Measurements from ENCODE around the gene C9orf152.

C9orf152 gene

DNA sequence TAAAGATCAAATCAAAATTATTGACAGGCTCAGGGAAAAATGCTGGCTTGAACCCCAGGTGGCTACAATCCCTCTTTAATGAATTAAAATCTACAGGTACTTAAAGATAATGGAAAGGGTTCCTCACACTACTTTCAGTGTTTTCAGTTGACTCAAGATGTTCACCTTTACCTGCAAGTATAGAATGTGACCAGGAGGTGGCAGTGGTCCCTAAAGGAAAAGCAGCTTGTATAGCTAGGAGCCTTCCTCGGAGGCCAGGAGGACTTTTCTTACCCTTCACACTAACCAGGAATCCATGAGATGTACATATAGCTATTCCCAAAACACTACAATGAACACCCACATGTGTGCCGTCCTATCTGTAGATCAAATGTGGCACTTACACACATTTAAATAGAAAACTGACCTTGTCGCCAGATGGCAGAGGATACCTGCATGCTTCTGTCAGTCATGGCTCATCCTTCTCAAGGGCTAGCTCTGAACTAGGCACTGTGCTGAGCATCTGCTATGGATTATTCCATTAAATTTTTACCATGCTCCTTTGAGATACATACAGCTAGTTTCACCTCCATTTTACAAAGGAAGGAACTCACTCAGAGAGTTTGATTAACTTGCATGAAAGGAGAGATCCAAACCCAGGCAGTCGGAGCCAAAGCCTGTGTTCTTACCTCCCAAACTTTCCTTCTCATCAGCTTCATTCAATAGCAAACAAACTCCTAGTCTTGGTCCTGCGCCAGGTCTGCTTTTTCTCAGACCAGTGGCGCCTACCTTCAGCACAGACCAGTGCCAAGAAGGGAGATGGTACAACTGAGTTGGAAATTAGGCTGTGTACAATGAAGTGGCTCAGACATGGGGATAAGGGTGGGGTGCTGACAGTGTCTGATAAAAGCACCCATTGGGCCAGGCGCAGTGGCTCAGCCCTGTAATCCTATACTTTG lies 24.5 kb downstream of the C9orf152 start:
- DNase-seq (ENCODE audit: low read depth in 2 of 2): peak; percentile 10 to 18

DNA sequence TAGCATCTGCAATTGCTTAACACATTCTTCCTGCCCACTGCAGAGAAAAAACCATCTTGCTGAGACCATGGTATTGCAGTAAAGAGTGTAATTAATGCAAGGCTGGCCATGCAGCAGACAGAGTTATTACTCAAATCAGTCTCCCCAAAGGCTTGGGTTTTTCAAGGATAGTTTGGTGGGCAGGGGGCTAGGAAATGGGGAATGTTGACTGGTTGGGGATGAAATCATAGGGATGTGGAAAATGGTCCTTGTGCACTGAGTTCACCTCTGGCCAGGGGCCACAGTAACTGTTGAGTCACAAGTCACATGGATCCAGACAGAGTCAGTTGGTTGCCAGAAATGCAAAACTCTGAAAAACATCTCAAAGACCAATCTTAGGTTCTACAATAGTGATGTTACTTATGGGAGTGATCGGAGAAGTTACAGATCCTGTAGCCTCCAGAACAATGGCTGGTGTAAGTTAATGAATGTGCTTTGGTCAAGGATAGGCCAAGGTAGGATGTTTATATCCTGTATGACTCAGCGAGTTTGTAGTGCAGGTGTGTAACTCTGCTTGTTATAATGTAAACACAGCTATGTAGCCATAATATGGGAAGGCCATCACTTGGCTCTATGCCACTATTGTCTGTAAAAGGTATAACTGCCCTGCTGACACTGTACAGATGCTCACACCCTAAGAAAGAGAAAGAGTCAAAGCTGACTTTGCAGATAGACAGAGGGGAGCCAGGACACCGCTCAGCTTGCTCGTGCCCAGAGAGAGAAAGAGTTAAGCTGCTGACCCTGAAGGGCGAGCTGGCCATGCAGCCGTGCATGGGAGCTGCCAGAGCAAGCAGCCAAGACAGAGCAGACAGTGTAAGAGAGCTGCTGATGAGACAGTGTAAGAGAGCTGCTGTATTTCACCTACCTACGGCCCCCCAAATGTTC lies 27.2 kb downstream of the C9orf152 start:
- no peak for DNase-seq (ENCODE audit: low read depth in 2 of 2)

DNA sequence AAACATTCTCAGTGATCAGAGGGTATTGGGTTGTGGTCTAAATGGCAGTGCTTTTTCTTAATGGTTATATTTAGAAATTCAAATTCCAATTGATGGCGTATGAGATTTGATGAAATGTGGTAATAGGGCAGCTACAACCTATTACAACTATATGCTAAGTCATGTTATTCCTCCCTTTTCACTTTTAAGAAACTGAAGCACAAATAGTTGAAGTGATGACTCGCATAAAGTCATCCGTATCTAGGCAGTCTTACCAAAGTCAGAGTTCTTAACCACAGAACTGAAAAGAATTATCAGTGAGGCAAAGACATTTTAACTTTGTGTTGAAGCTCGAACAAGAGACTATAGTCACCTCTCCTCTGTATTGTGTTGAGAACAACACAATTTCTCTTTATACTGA lies 28.2 kb downstream of the C9orf152 start:
- no peak for DNase-seq (ENCODE audit: low read depth in 2 of 2)

DNA sequence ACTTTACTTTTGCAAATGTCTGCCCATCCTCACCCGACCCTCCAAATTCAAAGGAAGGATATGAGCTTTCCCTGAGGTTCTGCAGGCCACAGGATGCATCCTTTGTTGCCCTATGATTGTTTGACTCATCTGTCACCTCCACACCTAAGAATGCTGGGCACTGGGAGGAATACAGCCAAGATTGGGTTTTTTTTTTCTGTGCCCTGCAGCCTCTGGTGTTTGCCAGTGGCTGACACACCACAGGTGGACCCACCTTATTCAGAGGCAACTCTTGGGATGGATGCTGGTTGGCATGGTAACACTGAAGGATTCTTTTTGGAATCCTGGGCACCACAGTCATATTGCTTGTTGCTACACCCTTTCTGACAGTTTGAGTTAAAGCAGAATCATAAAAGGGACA lies 29.7 kb downstream of the C9orf152 start:
- DNase-seq (ENCODE audit: low read depth in 2 of 2): no peak

DNA sequence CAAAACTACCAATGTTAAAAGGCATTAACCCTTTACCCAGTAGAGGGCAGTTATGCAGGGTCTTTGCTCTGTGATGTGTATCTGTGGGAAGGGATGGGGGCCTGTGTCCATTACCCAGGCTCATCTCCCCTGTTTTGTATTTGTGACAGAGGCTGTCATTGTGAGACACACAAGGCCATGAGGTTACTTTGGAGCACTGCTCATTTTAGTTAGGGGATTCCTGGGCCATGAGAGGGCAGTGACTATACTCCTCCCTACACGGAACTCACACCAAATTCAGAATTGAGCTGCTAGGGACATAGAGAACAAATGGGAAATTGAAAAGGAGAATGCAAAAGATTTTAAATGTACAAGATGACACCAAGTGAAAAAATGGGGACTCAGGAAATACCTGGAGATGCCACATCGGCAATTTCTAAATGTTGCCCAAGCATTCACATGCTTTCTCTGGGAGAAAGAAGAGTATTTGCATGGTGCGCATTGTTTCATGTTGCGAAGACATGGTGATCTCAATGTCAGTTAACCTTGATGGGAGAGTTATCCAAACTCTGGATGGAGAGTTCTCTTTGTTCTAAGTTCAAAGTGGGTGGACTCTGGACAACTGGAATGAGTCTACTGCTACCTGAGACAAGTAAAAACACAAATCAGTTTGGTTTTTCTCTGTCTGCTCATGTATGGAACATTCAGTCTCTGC lies 32.5 kb downstream of the C9orf152 start:
- DNase-seq (ENCODE audit: low read depth in 2 of 2): no peak

DNA sequence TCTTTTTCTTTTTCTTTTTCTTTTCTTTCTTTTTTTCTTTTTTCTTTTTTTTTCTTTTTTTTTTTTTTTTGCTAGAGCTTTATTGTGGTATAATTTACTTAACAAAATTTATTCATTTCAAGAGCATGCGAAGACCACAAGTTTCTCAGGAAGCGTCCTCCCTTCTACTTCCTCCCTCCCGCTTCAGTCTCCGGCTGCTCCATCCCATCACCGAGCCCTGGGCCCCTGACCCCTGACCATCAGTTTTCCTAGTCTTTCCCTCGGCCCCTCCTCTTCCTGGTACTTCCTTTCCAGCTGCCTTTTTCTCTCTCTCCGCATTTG lies 34.7 kb downstream of the C9orf152 start:
- no peak for DNase-seq (ENCODE audit: low read depth in 2 of 2)

DNA sequence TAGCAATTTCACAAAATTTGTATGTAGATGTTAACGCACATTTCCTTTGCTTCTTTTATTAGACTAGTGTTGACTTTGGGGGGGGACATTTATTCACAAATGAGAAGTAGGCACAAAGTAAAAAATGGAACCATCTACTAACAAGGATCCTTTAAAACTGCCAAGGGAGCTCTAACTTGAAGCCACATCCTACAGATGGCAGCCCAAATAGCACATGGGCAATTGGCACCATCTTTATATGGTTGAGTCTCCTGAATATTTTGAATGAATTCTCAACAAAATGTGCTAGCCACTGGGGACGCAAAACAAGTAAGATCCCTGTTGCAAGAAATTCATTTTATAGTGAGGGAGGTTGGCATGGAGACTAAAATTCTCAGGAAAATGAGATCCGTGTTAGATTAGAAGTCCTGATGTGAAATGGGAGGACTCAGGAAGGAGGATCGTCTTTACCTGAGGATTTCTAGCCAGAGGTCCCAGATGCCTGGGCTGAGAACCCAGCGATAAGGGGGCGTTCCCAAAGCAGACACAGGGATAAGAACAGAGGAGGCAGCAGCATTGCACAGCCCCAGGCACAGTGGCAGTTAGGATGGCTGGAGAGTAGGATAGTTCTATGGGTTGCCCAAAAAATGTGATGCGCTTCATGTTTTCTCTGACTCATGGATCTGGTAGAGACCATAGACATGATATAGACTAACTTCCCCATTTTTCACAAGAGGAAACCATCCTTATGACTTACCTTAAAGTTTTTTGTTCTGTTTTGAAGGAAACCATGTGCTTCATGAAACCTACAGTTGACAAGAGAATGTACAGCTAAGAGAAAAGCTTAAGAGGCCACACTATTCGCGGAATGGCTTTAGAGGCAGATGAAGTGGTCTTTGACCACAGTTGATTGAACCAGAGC lies 37.4 kb downstream of the C9orf152 start:
- DNase-seq (ENCODE audit: low read depth in 2 of 2): no peak

DNA sequence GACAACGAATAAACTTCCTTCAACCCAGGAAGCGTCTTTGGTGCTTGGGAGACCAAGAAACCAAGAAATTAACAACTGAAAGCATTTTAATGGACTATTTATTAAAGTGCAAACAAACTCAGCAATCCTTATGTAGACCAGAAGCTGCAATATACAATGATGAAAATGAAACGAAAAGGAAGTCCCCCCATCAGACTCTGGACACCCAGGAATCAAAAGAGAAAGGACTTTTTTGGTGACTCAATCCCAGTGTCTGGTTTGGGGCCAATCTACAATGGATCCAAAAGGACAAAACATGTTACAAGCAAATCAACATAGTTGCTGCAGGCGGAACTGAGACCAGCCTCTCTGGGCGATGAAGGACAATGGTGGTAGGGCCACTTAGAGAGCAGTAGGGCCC lies 39.5 kb downstream of the C9orf152 start:
- no peak for DNase-seq (ENCODE audit: low read depth in 2 of 2)

DNA sequence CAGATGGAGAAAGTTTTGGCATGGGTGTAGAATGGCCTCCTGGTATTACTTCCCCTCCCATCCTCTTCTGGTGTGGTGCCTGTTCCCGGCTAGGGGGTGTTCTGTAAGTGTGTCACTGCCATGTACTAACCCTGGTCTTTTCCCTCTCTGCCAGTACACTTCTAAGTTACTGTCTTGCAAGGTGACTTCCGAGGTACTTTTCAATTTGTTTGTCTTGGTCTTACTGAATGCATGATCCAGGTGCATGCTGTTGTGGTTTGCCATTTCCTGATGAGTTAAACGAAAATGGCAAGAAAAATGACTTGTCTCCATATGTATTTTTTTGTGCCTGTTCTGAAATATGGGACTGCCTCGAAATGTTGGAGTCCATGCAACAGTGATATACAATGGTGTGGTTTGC lies 46.0 kb downstream of the C9orf152 start:
- DNase-seq (ENCODE audit: low read depth in 2 of 2): no peak

DNA sequence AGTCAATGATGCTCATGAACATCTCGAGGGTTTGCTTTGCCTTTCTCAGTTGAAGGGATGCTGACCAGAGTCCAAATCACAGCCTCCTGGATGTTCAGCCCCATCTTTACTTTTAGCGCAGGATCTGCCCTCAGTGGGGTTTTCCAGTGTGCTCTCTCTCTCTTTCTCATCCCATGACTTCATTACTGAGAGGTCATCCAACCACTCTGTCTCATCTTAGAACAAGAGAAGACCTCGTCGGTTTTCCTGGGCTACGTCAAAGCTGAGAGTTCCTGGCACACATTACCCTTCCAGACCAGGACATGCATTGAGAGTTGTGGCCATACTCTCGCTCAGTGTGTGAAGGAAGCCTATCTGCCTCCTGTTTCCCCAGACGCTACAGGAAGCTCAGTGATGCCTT lies 47.3 kb downstream of the C9orf152 start:
- no peak for DNase-seq (ENCODE audit: low read depth in 2 of 2)

DNA sequence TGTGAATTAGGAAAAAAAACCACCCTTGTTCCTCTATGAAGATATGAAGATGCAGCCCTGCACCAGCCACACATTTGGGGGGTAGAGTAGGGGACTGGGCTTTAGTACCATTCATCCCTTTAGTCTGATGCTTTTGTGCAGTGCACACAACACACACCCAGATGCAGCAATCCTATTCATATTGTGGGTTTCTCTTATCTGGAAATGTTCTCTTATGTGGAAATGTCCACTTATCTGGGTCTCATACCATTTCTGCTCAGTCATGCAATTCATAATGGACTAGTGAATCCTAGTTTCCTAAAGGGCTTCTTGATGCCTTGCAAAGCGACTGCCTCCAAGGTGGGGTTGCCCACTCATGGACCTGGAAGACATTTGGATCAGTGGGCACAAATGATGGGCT lies 47.8 kb downstream of the C9orf152 start:
- DNase-seq (ENCODE audit: low read depth in 2 of 2): no peak

DNA sequence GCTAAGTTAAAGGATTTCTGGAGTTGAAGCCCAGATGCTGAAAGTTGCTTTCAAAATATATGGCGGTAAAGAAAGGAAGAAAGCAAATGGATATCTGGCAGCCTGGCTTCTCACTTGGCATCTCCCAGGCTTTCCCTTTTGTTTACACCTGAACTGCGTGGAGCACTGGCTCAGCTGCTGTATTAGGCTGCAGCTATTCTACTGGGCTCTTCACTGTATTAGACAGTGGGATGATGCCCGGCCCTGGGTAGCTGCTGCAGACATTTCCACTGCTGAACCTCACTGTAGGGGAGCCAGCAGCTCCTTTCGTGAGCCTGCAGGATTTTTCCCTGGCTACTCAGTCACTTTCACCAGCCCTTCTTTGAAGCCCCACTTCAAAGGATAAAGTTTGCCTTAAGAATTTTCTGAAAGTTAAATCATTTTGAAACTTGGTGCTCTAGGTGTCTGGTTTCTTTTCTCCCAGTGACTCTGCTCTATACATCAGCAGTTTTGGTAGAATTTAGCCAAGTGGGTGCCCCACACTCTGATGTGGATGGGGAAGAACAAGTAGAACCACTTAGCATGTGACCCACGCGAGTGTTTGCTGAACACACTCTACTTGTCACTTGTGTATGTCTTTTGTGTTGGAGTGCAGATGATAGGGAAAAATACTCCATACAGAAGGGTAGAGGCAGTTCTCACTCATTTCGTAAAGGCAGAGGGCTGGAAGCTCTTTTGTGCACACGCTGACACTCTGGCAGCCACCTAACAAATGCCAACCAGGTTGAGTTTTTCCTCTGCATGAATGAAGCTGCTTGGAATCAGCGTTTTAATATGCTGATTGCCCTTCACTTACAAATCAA lies 49.9 kb downstream of the C9orf152 start:
- DNase-seq (ENCODE audit: low read depth in 2 of 2): no peak

DNA sequence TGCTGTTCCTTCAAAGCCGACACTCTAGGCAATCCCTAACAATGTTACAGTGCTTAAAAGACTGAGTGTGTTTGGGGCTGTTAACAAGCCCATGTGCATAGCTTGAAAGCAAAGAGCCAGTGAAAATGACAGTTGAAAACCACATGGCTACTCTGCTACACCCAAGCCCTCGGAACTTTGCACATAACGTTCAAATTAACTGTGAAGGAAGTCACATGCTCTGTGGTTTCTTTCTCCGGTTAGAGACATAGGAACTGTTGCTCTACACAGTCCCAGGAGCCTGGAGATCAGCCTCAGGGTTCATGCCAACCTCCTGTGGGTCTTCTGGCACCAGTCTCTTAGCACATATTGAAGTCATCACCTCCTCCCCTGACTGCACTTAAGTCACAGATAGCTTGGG lies 51.1 kb downstream of the C9orf152 start:
- no peak for DNase-seq (ENCODE audit: low read depth in 2 of 2)

DNA sequence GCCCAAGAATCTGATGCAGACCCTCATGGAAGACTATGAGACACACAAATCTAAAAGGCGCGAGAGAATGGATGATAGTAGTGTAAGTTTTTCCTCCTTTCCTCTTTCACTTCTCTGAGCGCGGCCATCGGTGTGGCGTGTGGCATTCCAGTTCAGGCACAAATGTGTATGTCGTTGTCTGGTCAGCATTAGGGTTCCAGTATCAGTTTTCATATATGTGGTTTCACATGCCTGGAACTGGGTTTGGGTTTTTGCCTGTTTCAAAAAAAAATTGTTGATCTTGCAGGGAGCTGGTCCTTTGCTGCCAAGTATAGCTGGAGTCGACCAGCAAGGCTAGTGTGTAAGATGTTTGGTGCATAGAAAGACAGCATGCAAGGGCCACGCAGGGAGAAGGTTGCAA lies 51.5 kb downstream of the C9orf152 start:
- DNase-seq (ENCODE audit: low read depth in 2 of 2): no peak

DNA sequence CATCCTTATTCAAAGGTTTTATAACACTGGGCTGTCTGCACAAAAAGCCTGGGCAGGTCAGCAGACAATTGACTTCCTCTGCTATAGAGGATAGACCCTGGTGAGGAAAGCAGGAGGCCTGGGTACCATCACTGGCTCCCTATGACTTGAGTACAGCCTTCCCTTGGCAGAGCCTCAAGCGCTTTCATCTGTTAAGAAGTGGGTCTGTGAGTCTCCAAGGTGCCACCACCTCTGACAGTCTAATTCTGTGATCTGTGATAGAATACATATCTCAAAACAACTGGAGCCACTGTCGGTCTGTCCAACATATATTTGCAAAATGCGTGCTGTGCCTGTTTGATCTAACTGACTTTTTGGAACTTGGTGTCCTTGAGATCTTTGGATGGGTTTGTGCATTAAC lies 52.2 kb downstream of the C9orf152 start:
- DNase-seq (ENCODE audit: low read depth in 2 of 2): no peak

DNA sequence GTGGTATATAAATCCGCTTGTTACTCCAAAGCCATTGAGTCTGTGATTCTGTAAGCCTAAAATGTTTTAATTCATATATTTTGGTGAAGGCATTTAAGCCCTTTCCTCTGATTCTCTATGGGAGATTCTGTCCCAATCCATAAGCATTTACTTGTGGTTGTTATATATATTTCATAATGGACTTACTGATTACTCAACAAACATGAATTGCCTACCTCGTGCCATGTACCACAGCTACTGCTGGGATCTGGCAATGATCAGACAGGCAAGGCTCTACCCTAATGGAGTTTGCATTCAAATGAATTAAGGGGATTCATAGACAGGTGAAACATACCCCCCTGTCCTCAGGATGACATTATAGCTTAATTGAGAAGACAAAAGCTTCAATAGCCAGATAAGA lies 54.5 kb downstream of the C9orf152 start:
- no peak for DNase-seq (ENCODE audit: low read depth in 2 of 2)

DNA sequence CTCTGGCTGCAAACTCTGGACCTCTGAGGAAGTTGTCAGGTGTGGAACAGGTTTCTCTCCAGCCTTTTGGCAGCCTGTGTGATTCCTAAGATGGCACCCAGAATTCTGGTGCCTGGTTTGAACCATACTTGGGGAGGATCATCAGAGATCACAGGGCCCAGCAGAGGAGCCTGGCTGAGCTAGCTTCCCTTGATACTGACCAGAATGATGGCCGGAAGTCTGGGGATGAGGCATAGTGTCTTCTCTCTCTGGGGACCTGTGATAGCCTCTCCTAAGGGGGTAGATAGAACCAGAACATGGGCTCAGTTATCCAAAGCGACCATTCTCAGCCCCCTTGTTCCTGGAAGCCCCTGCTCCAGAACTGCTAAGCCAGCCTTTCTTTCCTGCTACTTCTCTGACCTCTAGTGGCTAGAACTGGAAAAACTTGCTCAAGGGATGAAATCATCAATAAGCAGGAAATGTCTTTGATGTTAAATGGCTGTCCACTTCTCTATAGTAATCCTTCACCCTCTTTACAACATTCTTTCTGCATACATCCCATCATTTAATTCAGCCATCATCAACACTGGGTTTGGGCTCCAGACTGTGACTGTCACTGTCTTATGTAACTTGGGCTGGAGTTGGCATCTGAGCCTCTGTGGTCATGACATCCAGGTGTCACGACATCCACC lies 55.1 kb downstream of the C9orf152 start:
- no peak for DNase-seq (ENCODE audit: low read depth in 2 of 2)

Measured in stimulated activated CD8-positive, alpha-beta memory T cell treated with anti-CD3 and anti-CD28 coated beads, Interleukin-15, amount 100 ng/mL, for 48 hours (primary cell).